Measurements from ENCODE around the gene IGSF21.

GRCh38 chr1:18297896-18298648 is 190.5 kb downstream of the IGSF21 start:
- TF ChIP-seq EZH2 (IDR thresholded peaks at IDR 0.05; ENCODE audit: borderline replicate concordance, low read length): no peak
- TF ChIP-seq CTCF (IDR thresholded peaks at IDR 0.05; ENCODE audit: low read length): no peak

Measured in OCI-LY1 (cell line).